ENCODE measurements around the gene TMEM221.

Gene TMEM221

DNA sequence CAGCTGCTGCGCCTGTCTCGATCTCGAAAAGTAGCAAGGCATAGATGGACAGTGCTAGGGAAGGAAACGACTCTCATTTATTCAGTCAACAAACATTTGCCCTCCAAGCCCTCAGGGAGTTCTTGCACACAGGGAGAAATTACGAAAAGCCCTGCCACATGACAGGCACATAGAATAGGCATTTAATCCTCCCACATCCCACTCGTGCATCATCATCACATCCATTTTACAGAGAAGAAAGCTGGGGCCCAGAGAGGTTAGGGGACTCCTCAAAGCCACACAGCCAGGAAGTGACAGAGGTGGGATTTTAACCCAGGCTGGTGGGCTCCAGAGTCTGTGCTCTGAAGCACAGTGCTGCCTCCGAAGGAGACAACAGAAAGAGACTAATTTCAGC is 11.6 kb downstream of the TMEM221 start:
- no peak for DNase-seq

DNA sequence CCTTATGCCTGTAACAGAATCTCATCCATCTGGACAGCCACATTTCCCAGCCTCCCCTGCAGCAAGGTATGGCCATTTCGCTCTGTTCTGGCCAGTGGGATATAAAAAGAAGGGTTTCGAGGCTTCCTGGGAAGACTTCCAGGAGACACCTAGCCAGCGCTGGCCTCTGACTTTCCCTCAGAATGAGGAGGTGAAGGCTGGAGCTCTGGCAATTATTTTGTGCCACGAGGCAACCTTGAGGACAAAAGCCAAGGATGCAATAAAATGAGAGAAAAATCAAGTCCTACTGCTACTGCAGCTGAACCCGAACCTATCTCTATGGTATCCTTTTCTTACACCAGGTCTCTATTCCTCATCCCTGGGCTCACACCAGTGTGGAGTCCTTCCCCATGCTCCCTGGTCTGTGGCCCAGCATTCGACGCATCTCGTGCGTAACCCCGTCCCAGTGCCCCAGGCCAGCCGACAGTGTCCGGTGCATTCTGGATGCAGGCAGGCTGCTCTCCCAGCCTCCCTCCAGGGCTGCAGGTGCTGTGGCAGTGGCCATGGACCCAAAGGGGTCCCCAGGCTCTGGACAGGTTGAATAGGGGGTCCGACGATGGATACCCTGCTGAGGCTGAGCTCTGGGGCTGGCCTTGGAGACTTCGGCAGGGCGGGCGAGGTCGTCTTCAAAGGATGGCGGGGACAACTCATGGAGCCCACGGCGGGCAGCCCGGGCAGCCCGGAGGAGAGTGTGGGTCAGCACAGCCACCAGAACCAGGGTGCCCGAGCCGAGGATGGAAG is 12.2 kb downstream of the TMEM221 start:
- no peak for DNase-seq

DNA sequence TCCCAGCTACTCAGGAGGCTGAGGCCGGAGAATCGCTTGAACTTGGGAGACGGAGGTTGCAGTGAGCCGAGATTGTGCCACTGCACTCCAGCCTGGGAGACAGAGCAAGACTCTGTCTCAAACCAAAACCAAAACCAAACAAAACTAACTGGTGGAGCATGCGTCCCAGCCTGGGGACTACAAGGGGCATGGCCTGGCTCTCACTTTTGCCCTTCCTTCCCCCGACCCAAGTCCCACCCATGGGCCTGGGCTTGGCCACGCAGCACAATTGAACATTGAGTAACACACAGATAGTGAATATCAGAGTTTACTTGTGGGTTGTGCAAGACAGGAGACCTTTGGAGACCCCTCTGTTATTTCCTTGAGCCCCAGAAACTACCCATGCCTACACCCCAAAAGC is 13.2 kb downstream of the TMEM221 start:
- no peak for DNase-seq

DNA sequence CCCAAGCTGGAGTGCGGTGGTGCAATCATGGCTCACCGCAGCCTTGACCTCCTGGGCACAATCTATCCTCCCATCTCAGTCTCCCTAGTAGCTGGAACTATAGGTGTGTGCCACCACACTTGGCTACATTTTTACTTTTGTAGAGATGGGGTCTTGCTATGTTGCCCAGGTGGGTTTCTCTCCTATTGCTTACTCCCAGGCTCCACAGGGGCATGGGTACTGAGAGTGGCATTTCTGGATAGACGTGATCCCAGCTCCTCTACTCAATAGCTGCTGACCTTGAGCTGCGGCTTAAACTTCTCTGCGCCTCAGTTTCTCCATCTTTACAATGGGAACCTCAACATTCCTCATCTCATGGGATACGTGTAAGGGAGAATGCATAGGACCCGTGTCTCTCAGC is 17.1 kb downstream of the TMEM221 start:
- DNase-seq, result no peak

DNA sequence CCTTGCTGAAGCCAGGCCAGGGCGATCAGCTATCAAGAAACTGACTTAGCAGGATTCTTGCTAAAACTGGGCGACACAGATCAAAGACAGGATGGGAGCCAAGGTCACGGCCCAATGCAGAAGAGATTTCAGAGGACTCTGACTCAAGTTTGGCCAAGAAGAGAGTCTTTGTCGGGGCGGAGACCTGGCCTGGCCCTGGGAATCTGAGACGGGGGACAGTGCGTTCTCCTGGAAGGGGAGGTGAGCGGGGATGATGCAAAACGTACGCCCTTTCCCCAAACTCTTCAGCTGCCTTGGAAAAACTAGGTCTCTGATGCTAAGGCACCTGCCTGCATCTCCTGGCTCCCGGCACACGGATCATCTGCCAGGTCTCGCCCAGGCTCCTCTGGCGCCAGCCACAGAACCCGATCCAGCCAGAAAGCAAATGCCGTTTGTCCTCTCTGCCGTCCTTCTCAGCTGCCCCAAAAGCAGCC is 18.8 kb downstream of the TMEM221 start:
- DNase-seq, result no peak

DNA sequence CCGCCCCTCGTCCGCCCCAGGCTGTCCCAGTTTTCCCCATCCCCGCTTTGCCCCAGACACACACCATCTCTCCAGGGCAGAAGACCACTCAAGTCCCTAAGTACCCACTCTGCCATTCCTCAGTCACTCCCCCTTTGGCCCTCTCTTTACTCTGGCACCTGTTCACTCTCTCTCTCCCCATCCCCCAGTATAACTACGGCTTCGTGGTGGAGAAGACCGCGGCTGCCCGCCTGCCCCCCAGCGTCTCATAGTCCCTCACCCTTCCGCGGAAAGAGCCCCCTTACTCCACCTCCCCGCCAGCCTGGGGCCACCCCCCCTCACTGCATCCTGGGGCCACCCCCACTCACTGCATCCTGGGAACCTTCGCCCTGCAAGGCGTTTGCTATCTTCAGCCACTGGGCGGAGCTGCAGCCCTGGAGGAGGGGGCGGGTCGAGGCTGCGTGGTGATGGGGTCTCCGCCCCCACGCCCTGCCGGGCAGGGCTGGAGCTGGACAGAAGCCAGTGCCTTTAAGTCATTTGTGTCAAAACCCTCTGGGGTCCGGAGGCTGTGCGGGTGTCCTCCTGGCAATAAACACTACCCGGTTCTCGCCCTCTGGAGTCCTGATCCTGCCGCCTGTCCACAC is 23.6 kb downstream of the TMEM221 start:
- DNase-seq, result no peak

DNA sequence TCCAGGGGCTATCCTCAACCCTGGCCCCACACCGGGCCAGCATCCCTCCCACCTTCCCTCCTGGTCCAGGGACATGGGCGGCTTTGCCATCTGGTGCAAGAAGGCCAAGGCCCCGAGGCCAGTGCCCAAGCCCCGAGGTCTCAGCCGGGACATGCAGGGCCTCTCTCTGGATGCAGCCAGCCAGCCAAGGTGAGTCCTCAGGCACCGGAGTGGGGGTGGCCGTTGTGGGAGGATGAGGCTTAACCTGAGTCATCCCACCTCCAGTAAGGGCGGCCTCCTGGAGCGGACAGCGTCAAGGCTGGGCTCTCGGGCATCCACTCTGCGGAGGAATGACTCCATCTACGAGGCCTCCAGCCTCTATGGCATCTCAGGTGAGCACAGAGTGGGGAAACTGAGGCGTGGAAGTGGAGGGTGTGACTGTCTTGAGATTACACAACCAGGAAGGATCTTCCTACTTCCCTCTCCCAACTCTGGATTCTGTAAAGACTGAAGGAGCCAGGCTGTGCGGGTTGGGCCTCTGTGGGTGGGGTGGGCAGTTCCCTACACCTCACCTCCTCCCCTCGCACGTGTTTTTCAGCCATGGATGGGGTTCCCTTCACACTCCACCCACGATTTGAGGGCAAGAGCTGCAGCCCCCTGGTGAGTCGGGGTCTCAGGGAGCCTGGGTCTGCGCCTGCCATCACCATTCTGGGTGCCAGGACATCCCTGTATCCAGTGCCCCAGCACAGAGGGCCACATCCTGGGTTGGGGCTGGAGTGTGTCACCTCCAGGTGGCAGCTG is 24.8 kb downstream of the TMEM221 start:
- no peak for DNase-seq

DNA sequence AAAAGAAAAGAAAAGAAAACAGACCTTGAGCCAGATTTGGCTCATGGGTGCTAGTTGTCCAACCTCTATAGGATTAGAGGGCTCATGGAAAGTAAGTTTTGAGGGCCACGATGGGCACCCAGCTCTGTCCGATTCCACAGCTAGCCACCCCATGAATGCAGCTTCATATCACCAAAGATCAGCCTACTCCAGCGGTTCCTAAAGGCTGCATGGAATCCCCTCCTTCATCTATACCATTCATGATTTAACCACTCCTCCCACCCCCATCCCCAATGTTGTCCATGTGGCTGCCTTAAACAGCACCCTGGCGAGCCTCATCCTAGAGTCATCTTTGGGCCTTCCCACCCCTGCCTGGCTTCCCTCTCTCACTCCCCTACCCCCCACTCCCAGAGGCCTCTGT is 26.5 kb downstream of the TMEM221 start:
- DNase-seq, result no peak

DNA sequence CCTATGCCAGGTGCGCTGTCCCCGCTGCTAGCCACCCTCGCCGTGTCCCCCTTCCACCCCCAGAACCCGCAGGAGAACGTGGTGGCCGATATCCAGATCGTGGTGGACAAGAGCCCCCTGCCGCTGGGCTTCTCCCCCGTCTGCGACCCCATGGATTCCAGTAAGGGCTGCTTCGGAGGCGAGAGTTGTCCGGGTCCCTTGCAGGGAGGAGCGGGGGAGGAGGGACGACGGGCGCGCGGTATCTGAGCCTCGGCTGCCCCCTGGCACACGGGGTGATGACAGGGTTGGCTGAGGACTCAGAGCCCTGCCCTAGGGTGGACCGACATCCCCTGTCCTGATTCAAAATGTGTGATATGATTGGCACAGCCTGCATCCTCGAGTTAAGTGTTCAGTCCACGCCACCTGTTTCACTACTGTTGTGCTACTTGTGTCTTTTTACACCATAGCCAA is 28.0 kb downstream of the TMEM221 start:
- DNase-seq, result no peak

DNA sequence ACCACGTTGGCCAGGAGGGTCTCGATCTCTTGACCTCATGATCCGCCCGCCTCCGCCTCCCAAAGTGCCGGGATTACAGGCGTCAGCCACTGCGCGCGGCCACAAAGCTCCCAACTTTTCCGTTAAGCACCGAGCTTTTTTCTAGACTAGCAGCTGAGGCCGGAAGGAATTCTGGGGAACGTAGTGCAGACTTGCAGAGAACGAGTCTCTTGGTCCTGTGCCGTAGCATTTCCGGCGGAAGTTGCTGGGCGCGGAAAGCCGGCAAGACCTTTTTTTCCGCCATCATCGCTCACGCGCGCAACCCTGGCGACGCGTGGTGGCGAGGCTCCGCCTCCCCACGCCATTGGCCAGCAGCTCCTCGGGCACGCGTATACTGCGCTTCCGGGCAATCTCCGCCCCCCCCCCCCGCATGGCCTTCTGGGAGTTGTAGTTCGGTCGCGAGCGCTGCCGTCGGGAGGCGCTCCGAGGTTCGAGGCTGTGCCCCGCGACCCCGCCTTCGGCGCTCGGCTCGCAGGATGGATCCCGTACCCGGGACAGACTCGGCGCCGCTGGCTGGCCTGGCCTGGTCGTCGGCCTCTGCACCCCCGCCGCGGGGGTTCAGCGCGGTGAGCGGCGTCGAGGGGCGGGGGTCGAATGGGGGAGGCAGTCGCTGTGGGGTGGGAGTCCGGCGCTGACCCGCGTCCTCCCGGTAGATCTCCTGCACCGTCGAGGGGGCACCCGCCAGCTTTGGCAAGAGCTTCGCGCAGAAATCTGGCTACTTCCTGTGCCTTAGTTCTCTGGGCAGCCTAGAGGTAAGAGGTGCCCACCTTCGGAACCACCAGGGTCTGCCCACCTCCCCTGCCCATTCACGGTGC is 28.6 kb downstream of the TMEM221 start, which contains the start of gene MVB12A:
Gene MVB12A, plus strand, starts transcription at position 427 of the 854 bp plus-strand sequence. Its CDS starts 89 bp downstream, at position 516.
- peak; percentile 97 for DNase-seq

DNA sequence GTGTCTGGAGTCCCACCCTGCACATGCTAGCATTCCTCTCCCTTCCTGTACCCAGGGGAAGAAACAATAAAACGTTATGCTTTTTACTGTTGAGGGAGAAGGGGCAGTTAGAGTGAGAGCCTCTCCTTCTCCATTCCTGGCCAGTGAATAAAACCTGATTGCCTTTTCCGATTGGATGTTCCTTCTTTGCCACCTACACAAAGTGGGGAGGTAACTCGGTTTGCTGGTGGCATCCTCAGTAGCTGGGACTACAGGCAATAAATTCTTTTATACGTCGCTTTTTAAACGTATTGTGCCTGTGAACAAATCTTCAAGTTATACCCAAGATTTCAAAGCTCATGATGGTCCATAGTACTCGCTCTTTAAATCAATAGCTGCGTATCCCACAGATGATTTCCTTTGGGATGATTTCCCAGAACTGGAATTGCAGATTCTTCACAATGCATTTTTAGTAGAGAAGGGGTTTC is 29.3 kb downstream of the TMEM221 start:
- DNase-seq, result no peak

DNA sequence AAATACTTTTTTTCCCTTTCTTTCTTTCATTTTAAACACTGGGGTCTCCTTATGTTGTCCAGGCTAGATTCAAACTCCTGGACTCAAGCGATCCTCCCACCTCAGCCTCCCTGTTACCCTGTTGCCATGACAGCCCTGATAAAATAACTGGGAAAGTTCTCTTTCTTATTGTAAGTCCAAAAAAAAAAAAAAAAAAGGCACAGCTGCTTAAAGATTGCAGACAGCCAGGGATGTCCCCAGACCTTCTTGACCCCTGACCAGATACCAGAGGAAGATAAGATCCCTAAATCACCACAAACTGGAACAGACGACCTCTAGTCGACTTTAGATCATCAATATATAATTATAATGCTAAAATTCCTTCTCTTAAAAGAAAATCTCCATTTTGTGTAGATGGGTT is 29.8 kb downstream of the TMEM221 start:
- no peak for DNase-seq

DNA sequence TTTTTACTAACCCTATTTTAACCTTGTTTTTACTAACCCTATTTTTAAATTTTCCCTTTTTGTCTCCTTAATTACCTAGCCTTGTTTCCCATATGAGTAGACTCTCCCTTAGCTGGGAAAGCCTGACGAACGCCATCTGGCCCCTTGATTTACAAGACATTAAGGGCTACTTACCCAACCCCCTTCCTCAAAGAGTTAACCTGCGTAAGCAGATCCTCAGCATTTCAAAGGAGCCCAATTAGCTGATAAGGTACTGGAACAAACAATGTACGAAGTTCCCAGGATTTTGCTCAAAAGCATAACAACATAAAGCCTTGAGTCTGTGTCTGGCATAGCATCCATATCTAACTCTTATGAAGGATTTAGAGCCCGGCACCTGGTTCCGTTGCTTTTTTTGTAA is 33.3 kb downstream of the TMEM221 start:
- DNase-seq, result no peak

DNA sequence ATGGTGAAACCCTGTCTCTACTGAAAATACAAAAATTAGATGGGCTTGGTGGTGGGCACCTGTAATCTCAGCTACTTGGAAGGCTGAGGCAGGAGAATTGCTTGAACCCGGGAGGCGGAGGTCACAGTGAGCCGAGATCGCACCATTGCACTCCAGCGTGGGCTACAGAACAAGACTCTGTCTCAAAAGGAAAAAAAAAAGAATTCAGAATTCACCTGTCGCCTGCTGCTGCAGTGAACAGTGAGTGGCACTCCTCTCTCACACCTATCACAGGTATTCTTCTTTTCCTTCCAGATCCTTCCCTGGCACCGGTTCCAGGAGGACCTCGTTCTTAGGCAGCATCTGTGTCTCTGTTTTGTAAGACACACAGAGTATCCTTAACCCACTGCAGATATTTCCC is 34.4 kb downstream of the TMEM221 start:
- DNase-seq, result no peak

DNA sequence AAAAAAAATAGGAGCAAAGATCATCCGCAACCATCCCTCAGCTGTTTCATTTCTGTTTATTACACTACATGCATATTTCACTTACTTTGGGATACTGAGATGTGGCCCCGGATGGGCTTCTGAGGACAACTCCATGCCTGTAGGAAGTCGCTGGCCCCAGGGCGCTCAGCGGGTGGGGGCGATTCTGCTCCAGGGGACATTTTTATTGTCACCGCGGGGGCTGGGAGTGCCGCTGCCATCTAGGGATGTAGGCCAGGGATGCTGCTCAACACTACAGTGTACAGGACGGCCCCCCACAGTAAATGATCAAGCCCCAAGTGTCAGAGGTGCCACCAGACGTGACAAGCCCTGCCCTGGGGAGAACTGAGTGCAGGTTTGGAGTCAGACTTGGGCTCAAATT is 36.7 kb downstream of the TMEM221 start:
- DNase-seq, result no peak

DNA sequence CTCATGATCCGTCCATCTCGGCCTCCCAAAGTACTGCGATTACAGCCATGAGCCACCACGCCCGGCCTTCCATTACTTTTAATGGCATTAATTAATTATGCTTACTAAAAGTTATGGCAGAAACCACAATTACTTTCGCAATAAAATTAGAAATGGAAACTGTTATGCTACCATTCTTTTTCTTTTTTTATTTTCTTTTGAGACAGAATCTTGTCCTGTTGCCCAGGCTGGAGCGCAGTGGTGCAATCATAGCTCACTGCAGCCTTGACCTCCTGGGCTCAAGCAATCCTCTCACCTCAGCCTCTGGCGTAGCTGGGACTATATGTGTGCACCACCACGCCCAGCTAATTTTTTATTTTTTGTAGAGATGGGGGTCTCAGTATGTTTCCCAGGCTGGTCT is 38.5 kb downstream of the TMEM221 start:
- no peak for DNase-seq

DNA sequence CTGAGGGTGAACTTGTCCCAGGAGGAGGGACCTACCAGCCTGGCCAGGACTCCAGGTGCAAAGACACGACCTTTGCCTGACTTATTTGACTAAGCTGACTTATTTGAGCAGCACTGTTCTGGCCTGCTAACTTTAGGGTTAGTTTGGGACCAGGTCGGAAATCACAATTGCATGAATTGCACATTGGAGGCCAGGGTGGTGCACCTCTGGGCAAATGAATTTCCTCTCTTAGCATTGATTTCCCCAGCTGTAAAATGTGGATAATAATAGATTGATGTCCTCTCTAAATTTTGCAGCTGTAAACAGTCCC is 41.6 kb downstream of the TMEM221 start:
- DNase-seq, result no peak

DNA sequence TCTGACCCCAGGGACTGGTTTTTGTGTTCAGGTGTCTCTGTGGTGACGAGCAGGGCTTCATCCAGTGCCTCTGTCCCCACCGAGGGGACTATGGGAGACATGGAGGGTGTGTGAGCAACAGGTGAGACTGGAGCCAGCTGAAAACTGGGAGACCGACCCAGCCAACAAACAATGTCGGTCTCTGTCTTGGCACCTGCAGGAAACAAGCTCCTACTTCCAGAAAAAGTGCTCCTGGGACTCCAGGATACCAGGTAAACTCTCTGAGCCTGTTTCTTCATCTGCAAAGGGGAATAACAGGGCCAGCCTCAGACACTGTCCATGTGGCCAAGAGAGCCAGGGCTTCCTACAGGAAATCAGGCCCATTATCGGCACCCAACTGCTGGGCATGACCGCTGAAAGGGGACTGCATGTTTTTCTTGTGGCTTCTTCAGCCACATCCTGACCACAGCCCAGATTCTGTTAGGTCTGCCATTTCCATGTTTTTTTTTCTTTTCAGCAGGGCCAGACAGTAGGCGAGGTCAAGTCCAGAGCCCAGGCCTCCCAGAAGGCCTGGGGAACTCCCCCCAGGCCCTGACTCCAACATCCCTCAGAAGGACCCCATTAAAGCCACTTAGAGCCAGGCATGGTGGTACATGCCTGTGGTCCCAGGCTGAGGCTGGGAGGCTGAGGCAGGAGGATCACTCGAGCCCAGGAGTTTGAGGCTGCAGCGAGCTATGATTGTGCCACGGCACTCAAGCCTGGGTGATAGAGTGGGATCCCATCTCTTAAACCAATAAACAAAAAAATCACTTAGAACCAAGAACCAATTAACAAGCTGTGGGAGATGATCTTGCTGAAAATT is 42.2 kb downstream of the TMEM221 start:
- no peak for DNase-seq

DNA sequence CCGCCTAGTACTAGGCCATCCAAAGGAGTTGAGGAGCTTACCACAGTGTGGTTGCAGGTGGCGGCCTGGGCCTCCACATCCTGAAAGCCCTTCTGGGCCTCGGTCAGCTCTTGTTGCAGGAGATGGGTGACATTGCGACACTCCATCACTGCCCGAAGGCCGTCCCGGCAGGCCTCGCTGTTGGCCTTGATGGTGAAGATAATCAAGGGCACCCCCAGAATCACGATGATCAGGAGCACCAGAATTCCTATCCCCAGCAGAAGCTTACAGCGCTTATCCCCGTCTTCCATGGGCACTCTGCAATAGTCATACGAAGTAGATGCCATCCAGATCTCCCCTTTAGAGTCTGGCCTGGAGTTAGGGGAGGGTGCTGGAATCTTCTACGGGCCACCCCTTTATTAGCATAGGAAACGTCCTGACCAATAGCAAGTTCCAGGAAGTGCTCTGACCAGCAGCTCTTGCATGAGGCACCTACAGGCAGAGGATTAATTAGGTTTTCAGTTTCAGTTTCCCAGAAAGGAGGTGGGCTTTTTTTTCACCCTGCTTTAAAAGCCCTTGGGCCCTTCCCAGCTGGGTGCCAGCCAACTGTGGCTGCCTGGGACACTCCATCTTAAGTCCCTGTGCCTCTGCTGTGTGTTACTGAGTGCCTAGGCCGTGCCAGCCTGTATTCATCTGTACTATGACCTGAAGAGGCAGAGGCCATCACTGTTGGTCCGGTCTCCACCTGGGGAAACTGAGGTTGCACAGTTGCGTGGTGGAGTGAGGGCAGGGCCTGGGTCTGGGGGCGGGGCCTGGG is 43.0 kb downstream of the TMEM221 start, which contains the start of gene BST2:
Gene BST2, minus strand, starts transcription at position 381 of the 796 bp plus-strand sequence. Its CDS starts 55 bp downstream, at position 326.
- peak; percentile 38 for DNase-seq

DNA sequence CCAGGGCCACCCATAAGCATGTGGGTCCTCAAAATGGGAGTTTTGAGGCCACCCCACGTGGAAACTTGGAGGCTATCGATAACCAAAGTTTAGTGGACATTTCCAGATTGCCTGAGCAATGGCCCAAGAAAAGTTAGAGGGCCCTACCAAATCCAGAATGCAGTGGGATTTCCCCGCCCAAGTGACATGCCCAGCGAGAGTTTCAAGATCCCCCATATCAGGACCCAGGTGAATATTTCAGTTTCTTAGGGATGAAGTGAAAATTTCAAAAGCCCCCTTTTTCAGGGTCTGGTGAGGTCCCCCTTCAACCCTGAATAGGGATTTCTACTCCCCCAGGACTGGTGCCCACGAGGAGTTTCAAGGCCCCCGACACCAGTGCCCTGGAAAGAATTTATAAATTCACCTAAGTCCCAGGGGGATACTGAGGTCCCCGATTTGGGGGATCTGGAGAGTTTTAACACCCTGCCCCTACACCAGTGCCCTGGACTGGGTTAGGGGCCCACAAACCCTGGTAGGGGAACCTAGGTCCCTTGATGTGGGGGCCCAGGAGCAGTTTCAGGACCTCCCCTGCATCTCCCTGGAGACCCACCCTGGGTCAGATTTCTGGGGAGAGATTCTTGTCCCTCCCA is 43.7 kb downstream of the TMEM221 start:
- DNase-seq, result no peak
